HepG2 (cell line): ENCODE data around the gene ART5.

Experiments used
- JUNB ChIP-seq: sonication (generic); formaldehyde crosslinking; IDR thresholded peaks from 2 replicates; pipeline ENCODE4 v1.8.0; 2022; ENCODE audit warnings: missing genetic modification reagents, mild to moderate bottlenecking, borderline replicate concordance
- MXD3 ChIP-seq: IDR thresholded peaks from 2 replicates; pipeline ENCODE4 v1.6.1; 2016; ENCODE audit warnings: mild to moderate bottlenecking, missing biosample characterization, missing genetic modification reagents
- ZZZ3 ChIP-seq: sonication (generic); formaldehyde crosslinking; IDR thresholded peaks from 2 replicates; pipeline ENCODE4 v1.4.0; 2020; ENCODE audit warnings: missing genetic modification reagents, mild to moderate bottlenecking, borderline replicate concordance

- no peak for TF ChIP-seq JUNB (CRISPR knock-in tag)
- no peak for TF ChIP-seq MXD3 (CRISPR knock-in tag)
- no peak for TF ChIP-seq ZZZ3 (CRISPR knock-in tag)
Measured at GRCh38 chr11:3613998-3614741, 27.6 kb downstream of the ART5 start.
